ENCODE results near the gene ARHGDIA. TPM values are rescaled to one million over a fixed set of nuclear protein-coding genes. Genes with fewer than 3 reads are reported as not detected.

The ARHGDIA gene
- total and polyA plus RNA-seq, 2 of the 8 experiments (the other 6 are each of a cell fraction or from before 2014, with no cell fraction given): 62.4 to 217 TPM

- TF ChIP-seq CHD7 (IDR thresholded peaks at IDR 0.05; ENCODE audit: insufficient replicate concordance, low read length): no peak
- TF ChIP-seq BACH1 (IDR thresholded peaks at IDR 0.05; ENCODE audit: low read length): no peak
- TF ChIP-seq CHD2 (IDR thresholded peaks at IDR 0.05; ENCODE audit: low read length): no peak
- TF ChIP-seq ASH2L (IDR thresholded peaks at IDR 0.05; ENCODE audit: low read length): no peak
- no peak for TF ChIP-seq KDM1A (IDR thresholded peaks at IDR 0.05; ENCODE audit: borderline replicate concordance, low read length)
- TF ChIP-seq CEBPB (IDR thresholded peaks at IDR 0.05; ENCODE audit: low read depth, low read length): no peak
- no peak for TF ChIP-seq TBP (IDR thresholded peaks at IDR 0.05; ENCODE audit: low read depth, low read length)
- no peak for TF ChIP-seq CHD1 (IDR thresholded peaks at IDR 0.05; ENCODE audit: low read depth, low read length)
- no peak for TF ChIP-seq CBX5 (IDR thresholded peaks at IDR 0.05; ENCODE audit: low read depth, low read length)
- TF ChIP-seq POLR2AphosphoS5 (IDR thresholded peaks at IDR 0.05; ENCODE audit: low read depth, low read length): no peak
- no peak for TF ChIP-seq SAP30 (IDR thresholded peaks at IDR 0.05; ENCODE audit: insufficient read depth, insufficient replicate concordance, low read length)
These were observed 17.2 kb upstream of the ARHGDIA start (continued) for GRCh38 chr17:81888105-81888987.
